DND-41 (cell line): Measurements from ENCODE around the gene TMEM253.
A peak's percentile ranks its signal among the peaks of the same experiment; 100 is the strongest.

ENCODE experiments used
- EZH2 ChIP-seq: IDR thresholded peaks from 3 replicates; pipeline ENCODE4 v1.6.1; 2012; ENCODE audit warnings: borderline replicate concordance, low read depth, mild to moderate bottlenecking, moderate library complexity, low read length, inconsistent platforms; ENCODE audit not compliant: severe bottlenecking
- TF ChIP-seq, protein P1 (sequence below): IDR thresholded peaks from 2 replicates; pipeline ENCODE4 v1.5.1; 2012; ENCODE audit warnings: borderline replicate concordance, low read length, moderate library complexity, mild to moderate bottlenecking; ENCODE audit not compliant: poor library complexity, severe bottlenecking; ENCODE audit errors: extremely low read depth

DNA sequence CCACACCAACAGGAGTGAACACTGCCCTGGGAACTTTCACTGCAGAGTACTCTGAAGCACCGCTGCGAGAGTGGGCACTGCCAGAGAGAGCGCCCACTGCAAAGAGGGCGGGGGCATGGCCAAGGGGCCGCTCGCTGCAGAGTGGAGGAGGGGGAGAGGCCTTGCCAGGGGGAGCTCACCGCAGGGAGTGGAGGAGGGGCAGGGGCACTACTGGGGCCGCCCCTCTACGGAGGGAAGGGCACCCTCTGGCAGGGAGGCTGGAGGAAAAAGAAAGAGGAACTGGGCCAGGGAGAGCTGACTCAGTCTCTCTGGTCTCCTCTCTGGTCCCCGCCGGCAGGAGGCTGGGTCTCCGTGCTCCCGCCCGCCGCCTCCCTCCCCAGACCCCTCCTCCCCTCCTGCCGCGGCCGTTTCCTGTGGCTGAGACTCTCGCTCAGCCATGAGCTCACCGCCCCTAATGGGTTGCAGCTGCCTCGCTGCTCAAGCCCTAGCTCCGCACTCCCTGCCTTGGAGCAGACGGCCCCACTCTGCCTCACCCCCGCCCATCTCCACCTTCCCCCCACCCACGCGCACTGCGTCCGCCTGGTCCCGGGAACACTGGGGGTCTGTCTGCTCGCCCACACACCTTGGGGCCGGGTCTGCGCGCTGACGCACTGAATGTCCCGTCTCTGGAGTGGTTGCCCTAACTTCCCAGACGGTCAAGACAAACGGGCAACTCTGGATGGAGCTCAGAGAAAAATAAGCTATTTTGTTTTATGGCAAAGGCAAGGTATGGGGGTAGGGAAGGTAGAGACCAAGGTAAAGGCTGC lies 29.4 kb upstream of the TMEM253 start:
- TF ChIP-seq, protein P1, sequence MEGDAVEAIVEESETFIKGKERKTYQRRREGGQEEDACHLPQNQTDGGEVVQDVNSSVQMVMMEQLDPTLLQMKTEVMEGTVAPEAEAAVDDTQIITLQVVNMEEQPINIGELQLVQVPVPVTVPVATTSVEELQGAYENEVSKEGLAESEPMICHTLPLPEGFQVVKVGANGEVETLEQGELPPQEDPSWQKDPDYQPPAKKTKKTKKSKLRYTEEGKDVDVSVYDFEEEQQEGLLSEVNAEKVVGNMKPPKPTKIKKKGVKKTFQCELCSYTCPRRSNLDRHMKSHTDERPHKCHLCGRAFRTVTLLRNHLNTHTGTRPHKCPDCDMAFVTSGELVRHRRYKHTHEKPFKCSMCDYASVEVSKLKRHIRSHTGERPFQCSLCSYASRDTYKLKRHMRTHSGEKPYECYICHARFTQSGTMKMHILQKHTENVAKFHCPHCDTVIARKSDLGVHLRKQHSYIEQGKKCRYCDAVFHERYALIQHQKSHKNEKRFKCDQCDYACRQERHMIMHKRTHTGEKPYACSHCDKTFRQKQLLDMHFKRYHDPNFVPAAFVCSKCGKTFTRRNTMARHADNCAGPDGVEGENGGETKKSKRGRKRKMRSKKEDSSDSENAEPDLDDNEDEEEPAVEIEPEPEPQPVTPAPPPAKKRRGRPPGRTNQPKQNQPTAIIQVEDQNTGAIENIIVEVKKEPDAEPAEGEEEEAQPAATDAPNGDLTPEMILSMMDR: no peak
- TF ChIP-seq EZH2: peak; percentile 51
